GM12891 (cell line): ENCODE results near the gene UNK.

Source experiments
- PAX5 ChIP-seq: IDR thresholded peaks from 2 replicates; pipeline ENCODE4 v1.6.1; 2011; ENCODE audit warnings: low read length, moderate library complexity, mild to moderate bottlenecking; ENCODE audit not compliant: insufficient read depth, severe bottlenecking
- POLR2A ChIP-seq: IDR thresholded peaks from 2 replicates; pipeline ENCODE4 v1.6.1; 2011; ENCODE audit warnings: low read depth, low read length, control low read depth
- POLR2AphosphoS5 ChIP-seq: IDR thresholded peaks from 2 replicates; pipeline ENCODE4 v1.6.1; 2011; ENCODE audit warnings: low read depth, low read length, control low read depth
- POU2F2 ChIP-seq: IDR thresholded peaks from 2 replicates; pipeline ENCODE4 v1.6.1; 2011; ENCODE audit warnings: low read depth, mild to moderate bottlenecking, control low read depth, low read length, moderate library complexity
- TAF1 ChIP-seq: IDR thresholded peaks from 2 replicates; pipeline ENCODE4 v1.6.1; 2011; ENCODE audit warnings: low read depth, low read length, control low read depth

DNA sequence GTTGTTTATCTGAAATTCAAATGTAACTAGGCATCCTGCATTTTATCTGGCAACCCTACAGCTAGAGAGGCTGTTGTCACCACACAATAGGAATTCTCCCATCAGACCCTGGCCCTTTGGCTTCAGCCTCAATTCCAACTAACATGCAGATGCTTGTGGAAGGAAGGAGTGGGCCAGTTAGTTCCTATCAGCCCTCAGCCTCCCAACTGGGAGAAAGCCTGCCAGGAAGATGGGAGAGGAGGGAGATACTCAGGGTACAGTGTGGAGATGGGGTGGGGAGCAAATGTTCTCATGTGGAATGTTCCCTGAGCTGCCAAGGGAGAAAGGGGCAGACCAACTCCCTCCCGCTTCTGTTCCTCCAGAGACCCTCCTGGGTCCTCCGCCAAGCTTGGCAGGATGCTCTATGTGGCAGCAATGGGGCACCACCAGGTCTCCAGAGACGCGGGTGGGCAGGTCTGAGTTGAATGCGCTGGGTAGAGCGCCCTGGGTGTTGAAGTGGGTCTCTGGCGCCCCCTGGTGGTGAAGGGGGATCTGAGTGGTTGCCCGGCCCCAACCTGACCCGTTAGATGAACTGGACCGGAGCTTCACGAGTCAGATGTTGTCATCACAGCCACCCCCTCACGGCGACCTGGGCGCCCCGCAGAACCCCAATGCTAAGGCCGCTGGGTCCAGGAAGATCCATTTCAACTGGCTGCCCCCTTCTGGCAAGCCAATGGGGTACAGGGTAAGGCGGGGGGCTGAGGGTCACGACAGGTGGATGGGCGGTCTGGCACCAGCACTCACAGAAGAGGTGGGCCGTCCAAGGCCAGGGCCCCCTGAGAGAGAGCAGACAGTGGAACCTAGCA is 34.8 kb upstream of the UNK start:
- no peak for TF ChIP-seq POLR2AphosphoS5
- TF ChIP-seq POLR2A, result no peak
- no peak for TF ChIP-seq TAF1
- no peak for TF ChIP-seq POU2F2
- no peak for TF ChIP-seq PAX5
